Measurements from ENCODE around the gene CDH5.
"Not testable (repeated sequence)": the region's sequence is repeated elsewhere in the genome, so short reads cannot be mapped to it uniquely, and the experiment has no call there.

The CDH5 gene

GRCh38 chr16:66441586-66442375, 75.3 kb downstream of the CDH5 start:
- no peak for DNase-seq

- DNase-seq = no peak
These were observed 76.2 kb downstream of the CDH5 start for GRCh38 chr16:66442502-66443268.

GRCh38 chr16:66443269-66443652, 76.8 kb downstream of the CDH5 start:
- no peak for DNase-seq

- no peak for DNase-seq
These were observed 77.6 kb downstream of the CDH5 start for GRCh38 chr16:66444049-66444481.

GRCh38 chr16:66446737-66447136, 80.2 kb downstream of the CDH5 start:
- DNase-seq = no peak

- no peak for DNase-seq
These were observed 81.0 kb downstream of the CDH5 start for GRCh38 chr16:66447491-66447890.

- DNase-seq = no peak
These were observed 85.1 kb downstream of the CDH5 start for GRCh38 chr16:66451548-66451947.

GRCh38 chr16:66453230-66453629, 86.7 kb downstream of the CDH5 start:
- DNase-seq = not testable (repeated sequence)
